Duodenal mucosa (tissue), 2 donors: ENCODE measurements around the gene PTPRM.

Source experiments
- H3K27ac ChIP-seq: one replicate; pipeline ENCODE4 v1.7.0; 2013; ENCODE audit warnings: low read depth, low read length
- H3K27me3 ChIP-seq, 2 donors: one replicate each; pipeline ENCODE4 v1.7.0; 2013; ENCODE audit warnings: low read length in 2 of 2, control low read depth in 1 of 2; ENCODE audit not compliant: insufficient read depth in 2 of 2, control insufficient read depth in 1 of 2
- H3K36me3 ChIP-seq, 2 donors: one replicate each; pipeline ENCODE4 v1.7.0; 2013; ENCODE audit warnings: low read length in 2 of 2, control low read depth in 1 of 2; ENCODE audit not compliant: insufficient read depth in 2 of 2, control insufficient read depth in 1 of 2
- H3K4me1 ChIP-seq, 2 donors: one replicate each; pipeline ENCODE4 v1.7.0; 2013; ENCODE audit warnings: low read length in 2 of 2, control low read depth in 1 of 2; ENCODE audit not compliant: insufficient read depth in 2 of 2, control insufficient read depth in 1 of 2
- H3K4me3 ChIP-seq, 2 donors: one replicate each; pipeline ENCODE4 v1.7.0; 2013; ENCODE audit warnings: low read length in 2 of 2, low read depth in 1 of 2
- H3K9ac ChIP-seq, 2 donors: one replicate each; pipeline ENCODE4 v1.7.0; 2013; ENCODE audit warnings: low read length in 2 of 2, low read depth in 1 of 2
- H3K9me3 ChIP-seq, 2 donors: one replicate each; pipeline ENCODE4 v1.7.0; 2013; ENCODE audit warnings: low read length in 2 of 2, control low read depth in 1 of 2; ENCODE audit not compliant: control insufficient read depth in 1 of 2

PTPRM gene

DNA sequence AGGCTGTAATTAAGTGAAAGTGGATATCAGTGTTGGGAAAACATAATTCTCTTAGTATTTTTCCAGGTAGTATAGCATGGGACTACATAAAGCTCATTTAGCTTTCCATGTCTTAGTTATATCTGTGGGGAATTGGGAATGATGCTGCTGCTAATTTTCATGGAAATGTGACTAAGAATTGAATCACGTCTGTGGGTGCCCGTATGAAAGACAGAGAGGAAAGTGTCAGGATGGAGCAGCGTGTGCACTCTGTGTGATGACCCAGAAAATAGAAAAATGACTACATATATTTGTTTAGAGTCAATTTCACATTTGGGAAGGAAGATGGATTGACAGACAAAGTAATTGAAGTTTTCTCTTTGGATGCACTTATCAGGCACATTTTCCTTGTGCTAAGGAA is 212.1 kb downstream of the PTPRM start:
- Histone ChIP-seq H3K27me3 (no peaks in the 10 kb centered on the region), H3K9me3 (no peaks in the 10 kb centered on the region), H3K4me3 (no peak overlapping the region), H3K4me1 (peaks cover 0 to 3% of the 10 kb centered on the region in 2 donors), H3K9ac (no peak overlapping the region), H3K36me3 (no peaks in the 10 kb centered on the region), H3K27ac (no peak overlapping the region)

DNA sequence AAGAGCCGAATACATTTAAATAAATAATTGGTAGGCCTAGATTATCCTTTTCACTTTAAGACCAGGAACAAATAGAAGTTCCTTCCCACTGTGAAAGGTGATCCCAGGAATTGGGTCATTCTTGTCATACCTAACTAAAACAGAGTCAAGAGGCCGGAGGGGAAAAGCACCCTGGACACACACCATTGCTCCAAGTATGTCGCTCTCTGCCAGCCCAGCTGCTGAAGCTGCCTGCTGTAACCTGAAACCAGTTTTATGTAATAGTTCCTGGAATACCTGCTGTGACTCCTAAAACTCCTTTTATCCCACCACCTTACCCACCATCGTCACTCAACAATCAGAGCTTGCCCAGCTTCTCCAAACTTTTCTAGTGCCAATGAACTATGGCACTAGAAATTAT is 217.1 kb downstream of the PTPRM start:
- no peaks in the 10 kb centered on the region for H3K36me3 ChIP-seq
- no peak overlapping the region for H3K4me3 ChIP-seq
- H3K9me3 ChIP-seq: no peaks in the 10 kb centered on the region
- H3K27ac ChIP-seq: no peak overlapping the region
- H3K27me3 ChIP-seq: no peaks in the 10 kb centered on the region
- no peak overlapping the region for H3K9ac ChIP-seq
- no peaks in the 10 kb centered on the region for H3K4me1 ChIP-seq

DNA sequence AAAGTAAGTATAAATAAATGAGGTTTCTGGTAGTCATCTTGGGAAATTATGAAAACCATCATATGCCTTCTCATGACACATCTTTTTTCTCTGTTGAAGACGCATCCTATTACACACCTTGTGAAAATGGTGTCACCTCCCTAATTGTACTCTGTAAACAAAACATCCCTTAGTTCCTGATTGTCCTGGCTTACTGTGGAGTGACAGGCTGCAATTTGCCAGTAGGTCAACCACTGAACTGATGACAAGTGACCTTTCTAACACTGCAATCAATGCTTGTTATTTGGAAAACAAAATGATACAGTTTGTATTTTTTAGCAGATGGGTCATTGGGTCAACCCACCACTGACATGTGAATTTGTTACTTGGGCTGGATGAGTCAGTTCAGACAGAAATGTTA is 219.5 kb downstream of the PTPRM start:
- no peak overlapping the region for H3K4me3 ChIP-seq
- no peak overlapping the region for H3K9ac ChIP-seq
- no peaks in the 10 kb centered on the region for H3K27me3 ChIP-seq
- H3K4me1 ChIP-seq: no peaks in the 10 kb centered on the region
- H3K27ac ChIP-seq: no peak overlapping the region
- no peaks in the 10 kb centered on the region for H3K36me3 ChIP-seq
- no peaks in the 10 kb centered on the region for H3K9me3 ChIP-seq

DNA sequence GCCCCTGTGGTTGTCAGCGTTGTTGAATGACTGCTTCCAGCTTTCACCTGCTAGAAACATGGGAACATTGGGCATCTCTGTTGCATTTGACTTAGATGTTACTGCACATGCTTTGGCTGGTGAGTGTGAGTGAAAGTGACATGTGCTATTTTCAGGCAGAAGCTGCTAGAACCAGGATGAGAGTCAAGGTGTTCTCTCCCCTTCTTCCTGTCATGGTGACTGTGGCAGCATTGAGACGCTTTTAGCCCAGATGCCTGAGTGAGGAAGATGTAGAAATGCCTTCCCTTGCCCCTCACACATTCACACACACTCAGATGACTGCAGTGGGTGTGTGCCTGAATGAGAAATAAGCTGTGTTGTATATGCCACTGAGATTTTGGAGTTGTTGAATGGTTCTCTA is 220.2 kb downstream of the PTPRM start:
- no peaks in the 10 kb centered on the region for H3K9me3 ChIP-seq
- no peaks in the 10 kb centered on the region for H3K36me3 ChIP-seq
- H3K4me3 ChIP-seq: no peak overlapping the region
- no peak overlapping the region for H3K27ac ChIP-seq
- H3K9ac ChIP-seq: no peak overlapping the region
- H3K4me1 ChIP-seq: no peaks in the 10 kb centered on the region
- H3K27me3 ChIP-seq: no peaks in the 10 kb centered on the region

DNA sequence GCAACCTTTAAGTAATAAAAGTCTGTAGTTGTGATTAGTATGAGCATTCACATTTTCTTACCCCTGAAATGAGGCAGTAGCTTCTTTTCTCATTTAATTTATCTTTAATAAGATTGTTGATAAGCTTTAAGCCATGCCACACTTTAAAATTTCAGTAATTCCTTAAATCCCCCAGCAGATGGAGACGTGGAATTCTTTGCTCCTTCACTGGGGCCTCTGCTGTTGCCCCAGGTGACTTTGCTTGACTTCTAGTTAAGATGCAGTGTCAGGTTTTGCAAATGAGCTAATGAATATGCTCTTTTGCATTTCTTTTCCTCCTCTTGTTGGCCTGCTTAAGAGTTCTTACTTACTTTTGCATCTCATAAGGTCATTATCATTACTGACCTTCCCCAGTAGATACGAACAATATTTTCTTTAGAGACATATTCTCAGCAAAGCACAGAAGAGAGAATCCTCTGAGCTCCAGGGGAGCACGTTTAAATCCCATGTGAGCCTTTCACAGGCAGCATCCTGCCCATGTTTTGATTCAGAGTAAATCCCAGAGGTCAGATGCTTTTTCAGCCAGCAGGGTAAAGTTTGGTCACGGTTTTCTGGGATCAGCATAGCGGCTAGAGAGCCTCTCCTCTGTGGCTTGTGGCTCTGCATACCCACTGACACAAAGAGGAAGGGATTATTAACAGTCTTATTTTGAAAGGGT is 222.9 kb downstream of the PTPRM start:
- Histone ChIP-seq H3K36me3 (no peaks in the 10 kb centered on the region), H3K9me3 (no peaks in the 10 kb centered on the region), H3K27me3 (no peaks in the 10 kb centered on the region), H3K4me1 (no peaks in the 10 kb centered on the region), H3K9ac (no peak overlapping the region), H3K27ac (no peak overlapping the region), H3K4me3 (no peak overlapping the region)

DNA sequence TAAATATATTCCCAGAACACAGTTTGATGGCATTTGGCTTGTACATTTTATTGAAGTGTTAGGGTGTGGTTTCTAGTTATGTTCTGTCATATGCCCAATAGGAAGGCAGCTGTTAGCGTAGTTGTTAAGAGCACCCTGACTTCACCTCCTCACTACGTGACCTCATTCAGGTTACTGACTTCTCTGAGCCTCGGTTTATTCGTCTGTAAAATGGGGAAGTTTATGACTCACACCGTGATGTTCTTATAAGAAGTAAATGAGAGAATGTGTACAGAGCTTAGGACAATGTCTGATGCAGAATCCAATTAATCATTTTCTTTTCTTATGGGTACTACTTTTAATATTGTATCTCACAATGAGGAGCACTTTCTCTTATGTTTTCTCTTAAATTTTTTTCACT is 226.0 kb downstream of the PTPRM start:
- Histone ChIP-seq H3K9ac (no peak overlapping the region), H3K27ac (no peak overlapping the region), H3K27me3 (no peaks in the 10 kb centered on the region), H3K9me3 (no peaks in the 10 kb centered on the region), H3K36me3 (no peaks in the 10 kb centered on the region), H3K4me3 (no peak overlapping the region), H3K4me1 (no peaks in the 10 kb centered on the region)

DNA sequence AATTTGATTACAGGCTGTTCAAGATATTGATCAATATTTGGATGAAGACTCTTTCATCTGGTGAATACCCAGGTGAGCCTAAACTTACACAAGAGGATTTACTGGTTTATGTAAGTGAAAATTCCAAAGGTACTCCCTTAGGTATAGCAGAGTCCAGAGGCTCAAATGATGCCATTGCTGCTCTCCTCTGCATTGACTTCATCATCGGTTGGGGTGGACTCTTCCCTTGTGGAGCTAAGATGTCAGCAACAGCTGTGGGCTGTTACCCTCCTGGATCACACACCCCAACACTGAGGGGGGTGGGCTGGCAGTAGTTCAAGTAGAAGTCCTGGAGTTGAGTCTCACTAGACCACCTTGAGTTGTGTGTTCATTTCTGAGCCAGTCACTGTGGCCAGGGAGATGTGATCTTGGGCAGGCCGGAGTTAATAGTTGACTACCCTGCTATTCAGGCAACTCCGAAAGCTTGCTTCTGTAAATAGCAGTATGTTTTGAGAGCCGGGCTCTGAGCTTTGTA is 236.9 kb downstream of the PTPRM start:
- H3K9me3 ChIP-seq: no peaks in the 10 kb centered on the region
- H3K9ac ChIP-seq: no peak overlapping the region
- H3K4me3 ChIP-seq: no peak overlapping the region
- H3K36me3 ChIP-seq: no peaks in the 10 kb centered on the region
- no peak overlapping the region for H3K27ac ChIP-seq
- H3K4me1 ChIP-seq: no peaks in the 10 kb centered on the region
- no peaks in the 10 kb centered on the region for H3K27me3 ChIP-seq

DNA sequence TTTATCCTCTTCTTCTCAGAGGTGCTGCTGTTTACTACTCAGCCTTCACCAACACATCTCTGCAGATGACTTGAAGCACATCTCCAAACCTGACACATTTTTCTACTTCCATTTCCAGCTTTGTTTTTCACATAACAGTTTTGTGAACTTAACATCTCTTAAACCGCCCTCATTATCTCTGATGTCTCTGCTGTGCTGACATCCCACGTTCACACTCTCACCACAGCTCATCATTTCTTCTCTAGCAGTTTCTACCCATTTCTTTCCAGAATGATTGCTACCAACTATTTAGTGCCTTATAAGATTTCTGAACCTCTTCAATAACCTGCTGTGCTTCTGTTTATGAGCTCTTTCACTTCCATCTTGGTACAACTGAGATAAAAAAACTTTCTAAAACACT is 238.0 kb downstream of the PTPRM start:
- H3K4me3 ChIP-seq: no peak overlapping the region
- no peak overlapping the region for H3K9ac ChIP-seq
- no peaks in the 10 kb centered on the region for H3K36me3 ChIP-seq
- no peaks in the 10 kb centered on the region for H3K27me3 ChIP-seq
- H3K27ac ChIP-seq: no peak overlapping the region
- H3K9me3 ChIP-seq: no peaks in the 10 kb centered on the region
- no peaks in the 10 kb centered on the region for H3K4me1 ChIP-seq

DNA sequence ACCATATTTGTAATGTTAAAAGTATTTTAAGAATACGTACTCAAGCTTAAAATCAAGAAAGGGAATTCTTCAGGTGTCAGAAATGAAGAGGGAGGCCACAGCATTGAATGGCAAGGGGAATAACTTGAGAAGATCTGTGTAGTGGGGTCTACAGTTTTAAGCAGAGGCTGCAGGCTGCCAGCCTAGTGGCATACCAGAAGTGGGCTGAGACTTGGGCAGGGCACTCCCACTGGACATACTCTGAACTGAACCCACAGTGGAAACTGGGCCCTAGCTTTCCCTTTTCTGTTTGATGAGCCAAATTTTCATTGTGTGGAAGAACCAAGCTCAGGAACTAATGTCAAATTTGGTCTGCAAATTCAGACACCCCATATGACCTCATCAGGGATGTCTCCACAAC is 238.8 kb downstream of the PTPRM start:
- no peak overlapping the region for H3K9ac ChIP-seq
- no peaks in the 10 kb centered on the region for H3K9me3 ChIP-seq
- no peak overlapping the region for H3K4me3 ChIP-seq
- H3K4me1 ChIP-seq: no peaks in the 10 kb centered on the region
- H3K36me3 ChIP-seq: no peaks in the 10 kb centered on the region
- no peak overlapping the region for H3K27ac ChIP-seq
- no peaks in the 10 kb centered on the region for H3K27me3 ChIP-seq

DNA sequence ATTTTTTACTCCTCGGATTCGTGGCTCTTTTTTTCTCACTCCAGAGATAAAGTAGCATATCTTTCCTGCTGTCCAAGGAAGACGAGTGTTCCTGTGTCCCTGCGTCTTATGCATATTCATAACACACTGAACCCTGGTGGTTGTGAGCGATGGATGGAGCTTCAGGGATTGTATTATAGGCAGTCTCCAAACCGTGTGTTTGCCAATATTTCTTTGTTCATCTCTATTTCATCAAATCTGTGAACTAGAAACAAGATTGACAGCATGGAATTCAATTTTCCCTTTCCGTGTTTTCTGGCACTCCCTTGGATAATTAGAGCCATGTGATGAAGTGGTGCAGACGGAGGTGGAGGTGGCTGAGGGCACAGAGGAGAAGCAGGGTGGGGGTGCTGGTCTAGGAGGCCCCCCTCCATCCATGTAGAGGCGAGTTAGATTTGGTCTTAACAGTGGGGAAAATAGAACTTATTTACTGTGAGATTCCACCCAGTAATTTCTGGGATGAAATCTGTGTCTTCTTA is 240.9 kb downstream of the PTPRM start:
- H3K4me3 ChIP-seq: no peak overlapping the region
- H3K9ac ChIP-seq: no peak overlapping the region
- H3K27me3 ChIP-seq: no peaks in the 10 kb centered on the region
- no peak overlapping the region for H3K27ac ChIP-seq
- no peaks in the 10 kb centered on the region for H3K9me3 ChIP-seq
- H3K4me1 ChIP-seq: no peaks in the 10 kb centered on the region
- no peaks in the 10 kb centered on the region for H3K36me3 ChIP-seq
